Erythroblast (primary cell): ENCODE data around the gene URGCP.

Experiments used
- GATA1 ChIP-seq: IDR thresholded peaks from 2 replicates; pipeline ENCODE4 v1.6.1; 2011; ENCODE audit warnings: low read depth, mild to moderate bottlenecking, control low read depth, low read length, moderate library complexity
- POLR2A ChIP-seq: IDR thresholded peaks from 2 replicates; pipeline ENCODE4 v1.6.1; 2011; ENCODE audit warnings: mild to moderate bottlenecking, low read length

DNA sequence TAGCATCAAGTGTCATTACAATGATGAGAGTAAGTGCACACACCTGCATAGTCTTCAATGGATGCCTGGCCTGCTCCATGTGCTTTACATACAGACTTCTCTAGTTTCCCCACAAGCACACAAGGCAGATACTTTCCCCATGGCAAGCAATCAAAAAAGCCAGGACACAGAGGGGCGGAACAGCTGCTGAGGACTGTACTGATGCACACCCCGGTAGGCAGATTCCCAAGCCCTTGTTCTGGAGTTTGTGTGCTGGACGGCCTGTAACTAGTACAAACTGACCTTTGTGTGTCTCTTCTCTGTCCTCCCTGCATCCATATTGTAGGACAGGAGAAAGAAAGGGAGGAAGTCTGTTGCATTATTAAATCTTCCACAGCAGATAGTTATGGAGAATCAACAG is 45.6 kb upstream of the URGCP start:
- TF ChIP-seq POLR2A: no peak
- no peak for TF ChIP-seq GATA1
